Colonic mucosa (tissue), 4 donors: Measurements from ENCODE around the gene SLC39A13. TPM values are rescaled to one million over a fixed set of nuclear protein-coding genes. Genes with fewer than 3 reads are reported as not detected.

ENCODE experiments used
- DNase-seq: peaks from one replicate; pipeline ENCODE4 v3.0.0-alpha.2; 2020
- H3K27ac ChIP-seq: fragments of 200-600 bp; one replicate; pipeline ENCODE4 v1.8.0; 2021
- H3K27me3 ChIP-seq: fragments of 200-600 bp; one replicate; pipeline ENCODE4 v1.8.0; 2021
- H3K36me3 ChIP-seq: fragments of 200-600 bp; one replicate; pipeline ENCODE4 v1.8.0; 2021
- H3K4me1 ChIP-seq: fragments of 200-600 bp; one replicate; pipeline ENCODE4 v1.8.0; 2021; ENCODE audit warnings: mild to moderate bottlenecking
- H3K4me3 ChIP-seq: fragments of 200-600 bp; one replicate; pipeline ENCODE4 v1.8.0; 2021
- H3K9ac ChIP-seq, 2 donors: one replicate each; pipeline ENCODE4 v1.7.0; 2013; ENCODE audit warnings: control low read depth in 2 of 2, low read depth in 2 of 2, low read length in 2 of 2
- H3K9me3 ChIP-seq: fragments of 200-600 bp; one replicate; pipeline ENCODE4 v1.8.0; 2021
- CTCF ChIP-seq: fragments of 200-600 bp; IDR thresholded peaks from one replicate; pipeline ENCODE4 v1.8.0; 2022; ENCODE audit warnings: antibody characterized with exemption, mild to moderate bottlenecking
- intact Hi-C: fragments of 100-400 bp; cut with DNase I; formaldehyde crosslinking; loops from one replicate; pipeline ENCODE4 v1.14.1; 2022
- total RNA-seq, 2 donors: library from RNA; stranded (reverse); fragmentation: NEBNext Ultra II Directional in 1 of 2; extraction: Animal tissue kit (Norgen Biotek cat#: 25700) in 1 of 2; gene quantifications; one replicate each; pipeline ENCODE4 v1.2.1, GENCODE V29; 2021
- donor health status: healthy.
- donor health status: DM: no; HTN: no; CAD: no.
- donor health status: DM: no; HTN: no; CAD: no.

The SLC39A13 gene
- total RNA-seq, 2 donors from 2014 or later, result 14.3 to 18.6 TPM

GRCh38 chr11:47415949-47416472 is 7.6 kb downstream of the SLC39A13 start:
- H3K36me3 ChIP-seq, result peaks cover 6% of the 10 kb centered on the region
- no peaks in the 10 kb centered on the region for H3K27me3 ChIP-seq
- no peaks in the 10 kb centered on the region for H3K4me1 ChIP-seq
- peak overlapping the region; percentile 16 to 42 for H3K9ac ChIP-seq
- H3K4me3 ChIP-seq, result no peak overlapping the region
- intact Hi-C loops, result no loop called here
- DNase-seq, result peak; percentile 72
- H3K9me3 ChIP-seq, result no peaks in the 10 kb centered on the region
- TF ChIP-seq CTCF, result no peak
- peak overlapping the region; percentile 74 for H3K27ac ChIP-seq

- H3K4me3 ChIP-seq, result no peak overlapping the region
- intact Hi-C loops, result no loop called here
- DNase-seq, result no peak
- TF ChIP-seq CTCF, result no peak
- no peak overlapping the region for H3K27ac ChIP-seq
- H3K27me3 ChIP-seq, result no peaks in the 10 kb centered on the region
- H3K9ac ChIP-seq, result no peak overlapping the region
- no peaks in the 10 kb centered on the region for H3K4me1 ChIP-seq
- H3K36me3 ChIP-seq, result peaks cover 9% of the 10 kb centered on the region
- H3K9me3 ChIP-seq, result no peaks in the 10 kb centered on the region
Observed at GRCh38 chr11:47417712-47418111, 9.3 kb downstream of the SLC39A13 start.

GRCh38 chr11:47418454-47419259 is 10.3 kb downstream of the SLC39A13 start:
- H3K27ac ChIP-seq, result no peak overlapping the region
- intact Hi-C loops, result no loop called here

GRCh38 chr11:47425611-47426010 is 17.2 kb downstream of the SLC39A13 start:
- Histone ChIP-seq H3K27ac (peak overlapping the region; percentile 82), H3K4me1 (peaks cover 8% of the 10 kb centered on the region), H3K4me3 (peak overlapping the region; percentile 98), H3K9ac (peak overlapping the region; percentile 74 to 81), H3K27me3 (no peaks in the 10 kb centered on the region), H3K9me3 (no peaks in the 10 kb centered on the region), H3K36me3 (peaks cover 5% of the 10 kb centered on the region)
- TF ChIP-seq CTCF, result no peak
- no peak for DNase-seq
- intact Hi-C loops, result no loop called here

More at GRCh38 chr11:47418454-47419259, 10.3 kb downstream of the SLC39A13 start:
- Histone ChIP-seq H3K36me3 (peaks cover 12% of the 10 kb centered on the region), H3K9ac (no peak overlapping the region), H3K4me3 (no peak overlapping the region), H3K4me1 (no peaks in the 10 kb centered on the region), H3K27me3 (no peaks in the 10 kb centered on the region), H3K9me3 (no peaks in the 10 kb centered on the region)
- no peak for TF ChIP-seq CTCF
- DNase-seq, result no peak

- Histone ChIP-seq H3K9me3 (no peaks in the 10 kb centered on the region), H3K9ac (peak within 1 kb of the TSS; percentile 74 to 81), H3K4me1 (peaks cover 8% of the 10 kb centered on the region), H3K27ac (peak within 1 kb of the TSS; percentile 82), H3K36me3 (peaks cover 5% of the 10 kb centered on the region), H3K4me3 (peak within 1 kb of the TSS; percentile 98), H3K27me3 (no peaks in the 10 kb centered on the region)
- intact Hi-C loops, result no loop called here
- DNase-seq, result peak; percentile 99
- TF ChIP-seq CTCF, result no peak
Observed at GRCh38 chr11:47426062-47426956, 17.9 kb downstream of the SLC39A13 start, which contains the start of gene PSMC3. TSS of gene PSMC3 (minus strand) at chr11:47426439. CDS start at chr11:47426279, 160 bp downstream.
